ENCODE measurements around the gene EPGN.

Gene EPGN
- long read RNA-seq, donor 1 = 0 reads
- long read RNA-seq, donor 2 = 0 reads
- long read RNA-seq, donor 3 = 0 reads
- long read RNA-seq, donor 4 = 0 reads
- long read RNA-seq, donor 5 = 0 reads
- long read RNA-seq, donor 6 = 0 reads
- long read RNA-seq, donor 7 = 0 reads
- long read RNA-seq, donor 8 = 0 reads

- no peak for DNase-seq
These were observed at the start of gene EPGN for GRCh38 chr4:74308215-74308614. Gene EPGN, plus strand, starts transcription at chr4:74308470. Its CDS starts 64 bp downstream, at chr4:74308534.

- DNase-seq = no peak
These were observed 49.3 kb upstream of the EPGN start for GRCh38 chr4:74258963-74259362.

- no peak for DNase-seq
These were observed 48.2 kb upstream of the EPGN start for GRCh38 chr4:74260036-74260435.

DNA sequence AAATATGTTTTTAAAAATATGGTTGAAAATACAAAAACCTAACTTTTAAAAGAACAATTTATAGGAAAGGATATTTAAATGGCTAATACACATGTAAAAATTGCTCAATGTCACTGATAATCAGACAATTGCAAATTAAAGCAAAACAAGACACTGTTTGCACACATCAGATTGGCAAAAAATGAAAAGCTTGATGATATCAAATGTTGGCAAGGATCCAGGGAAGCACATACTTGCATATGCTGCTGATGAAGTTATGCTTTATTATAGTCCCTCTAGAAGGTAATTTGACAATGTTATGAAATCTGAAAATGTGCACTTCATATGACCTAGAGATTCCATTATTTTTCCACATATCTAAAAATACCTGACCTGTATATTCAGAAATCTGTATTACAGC is 45.7 kb upstream of the EPGN start:
- no peak for DNase-seq

- DNase-seq = no peak
These were observed 44.7 kb upstream of the EPGN start for GRCh38 chr4:74263551-74263950.

GRCh38 chr4:74266081-74266480 is 42.2 kb upstream of the EPGN start:
- DNase-seq = no peak

DNA sequence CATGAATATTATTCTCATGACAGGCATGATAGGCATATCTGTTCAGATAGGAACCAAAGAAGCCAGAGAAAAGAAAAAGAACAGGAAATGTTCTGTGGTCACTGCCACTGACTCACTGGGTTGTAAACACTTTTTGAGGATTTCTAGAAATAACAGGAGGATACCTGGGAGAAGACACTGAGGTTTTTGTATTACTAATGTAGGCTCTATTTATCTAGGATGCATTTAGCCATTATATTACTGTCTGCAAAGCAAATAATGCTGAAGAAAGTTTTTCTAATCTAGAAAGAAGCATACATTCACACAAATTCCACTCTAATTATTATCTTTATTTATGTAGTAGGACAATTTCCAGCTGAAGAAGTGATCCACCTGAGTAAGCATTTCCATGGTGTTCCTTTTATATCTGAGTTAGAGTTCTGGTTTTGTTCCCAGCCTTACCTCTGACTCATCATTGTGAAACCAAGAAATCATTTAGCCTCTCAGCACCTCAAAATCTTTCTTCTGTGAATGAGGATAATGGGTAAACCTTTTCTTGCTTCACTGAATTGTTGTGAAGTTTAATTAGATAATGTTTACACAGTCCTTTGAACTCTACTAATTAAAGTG is 40.2 kb upstream of the EPGN start:
- no peak for DNase-seq

- no peak for DNase-seq
These were observed 39.6 kb upstream of the EPGN start for GRCh38 chr4:74268643-74269042.

DNA sequence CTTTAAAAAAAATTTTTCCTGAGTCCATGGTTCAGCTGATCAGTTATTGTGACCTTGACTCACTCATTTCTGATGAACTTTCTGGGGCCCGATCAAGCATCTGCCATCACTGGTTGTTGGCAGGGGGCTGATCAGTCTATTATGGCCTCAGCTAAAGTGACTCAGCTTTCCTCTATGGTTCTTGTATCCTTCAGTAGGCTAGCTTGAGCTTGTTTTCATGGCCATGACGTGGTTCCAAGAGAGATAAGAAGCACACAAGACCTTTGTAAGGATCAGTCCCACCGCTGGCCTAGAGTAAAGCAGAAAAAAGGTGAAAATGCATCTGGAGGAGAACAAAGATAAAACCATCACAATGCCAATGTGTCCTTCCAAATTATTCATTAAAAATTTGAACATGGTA is 29.8 kb upstream of the EPGN start:
- DNase-seq = no peak

GRCh38 chr4:74279716-74280115 is 28.6 kb upstream of the EPGN start:
- DNase-seq = no peak

DNA sequence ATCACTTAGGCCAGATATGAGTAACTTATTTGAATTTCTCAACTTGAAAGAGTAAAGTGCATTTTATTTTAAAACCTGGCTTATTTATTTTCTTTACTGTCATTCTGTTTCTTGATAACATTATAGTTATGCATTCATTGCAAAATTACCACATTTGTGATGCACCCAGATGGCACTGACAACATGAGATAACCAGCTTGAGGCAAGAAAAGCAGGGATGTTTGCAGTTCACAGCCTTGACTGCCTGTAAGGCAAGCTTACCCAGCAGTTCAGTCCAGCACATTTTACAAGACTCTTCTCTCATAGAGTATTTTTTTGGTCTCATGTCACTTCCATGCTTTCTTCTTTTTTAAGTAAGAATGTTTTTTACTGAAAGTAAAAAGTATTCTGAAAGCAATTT is 25.3 kb upstream of the EPGN start:
- DNase-seq = no peak

DNA sequence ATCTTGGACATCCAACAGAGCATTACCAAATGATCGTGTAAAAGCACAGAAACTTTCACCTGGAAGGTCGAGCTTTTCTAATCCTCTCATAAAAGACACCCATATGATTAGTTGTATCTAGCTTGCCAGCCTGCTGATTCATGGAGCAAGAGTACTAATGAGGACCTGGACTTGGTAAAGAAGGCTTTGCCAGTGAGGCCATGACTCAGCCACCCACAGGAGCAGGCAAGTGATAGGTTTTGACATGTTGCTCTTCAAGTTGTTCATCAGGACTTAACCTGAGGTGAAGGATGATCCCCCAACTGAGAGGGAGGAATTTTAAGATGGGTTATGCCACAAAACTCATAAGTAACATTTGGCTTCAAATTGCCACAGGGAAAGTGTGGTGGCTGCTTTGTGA is 24.7 kb upstream of the EPGN start:
- no peak for DNase-seq

GRCh38 chr4:74284053-74284452 is 24.2 kb upstream of the EPGN start:
- DNase-seq = no peak

GRCh38 chr4:74287164-74287563 is 21.1 kb upstream of the EPGN start:
- no peak for DNase-seq

DNA sequence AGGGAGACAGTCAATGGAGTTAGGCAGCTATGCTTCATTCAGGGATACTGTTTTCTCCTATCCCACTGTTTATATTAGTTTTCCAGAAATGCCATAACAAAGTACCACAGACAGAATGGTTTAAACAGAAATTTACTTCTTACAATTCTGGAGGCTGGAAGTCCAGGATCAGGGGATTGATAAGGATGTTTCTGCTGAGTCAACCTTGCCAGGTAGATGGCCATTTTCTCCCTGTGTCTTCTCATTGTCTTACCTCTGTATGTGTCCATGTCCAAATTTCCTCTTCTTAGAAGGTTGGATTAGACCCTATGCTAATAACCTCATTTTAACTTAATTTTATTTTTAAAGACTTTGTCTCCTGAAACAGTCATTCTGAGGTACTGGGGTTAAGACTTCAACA is 20.5 kb upstream of the EPGN start:
- no peak for DNase-seq

DNA sequence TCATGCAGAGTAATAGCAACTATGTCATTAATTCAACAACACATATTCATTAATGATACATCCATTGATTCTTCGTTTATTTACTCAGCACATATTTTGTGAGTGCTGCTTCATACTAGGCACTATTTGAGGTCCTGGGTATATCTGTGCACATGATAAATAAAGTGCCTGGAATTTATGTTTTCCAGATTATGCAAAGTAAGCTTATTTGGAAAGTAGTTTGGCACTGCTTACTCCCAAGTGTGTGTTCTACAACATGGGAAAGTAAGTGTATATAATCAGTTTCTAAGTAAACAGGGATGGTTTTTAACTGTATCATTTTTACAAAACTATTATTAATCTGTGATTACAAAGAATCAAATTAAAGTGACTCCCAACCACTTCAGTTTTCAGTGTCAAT is 16.8 kb upstream of the EPGN start:
- DNase-seq = no peak

DNA sequence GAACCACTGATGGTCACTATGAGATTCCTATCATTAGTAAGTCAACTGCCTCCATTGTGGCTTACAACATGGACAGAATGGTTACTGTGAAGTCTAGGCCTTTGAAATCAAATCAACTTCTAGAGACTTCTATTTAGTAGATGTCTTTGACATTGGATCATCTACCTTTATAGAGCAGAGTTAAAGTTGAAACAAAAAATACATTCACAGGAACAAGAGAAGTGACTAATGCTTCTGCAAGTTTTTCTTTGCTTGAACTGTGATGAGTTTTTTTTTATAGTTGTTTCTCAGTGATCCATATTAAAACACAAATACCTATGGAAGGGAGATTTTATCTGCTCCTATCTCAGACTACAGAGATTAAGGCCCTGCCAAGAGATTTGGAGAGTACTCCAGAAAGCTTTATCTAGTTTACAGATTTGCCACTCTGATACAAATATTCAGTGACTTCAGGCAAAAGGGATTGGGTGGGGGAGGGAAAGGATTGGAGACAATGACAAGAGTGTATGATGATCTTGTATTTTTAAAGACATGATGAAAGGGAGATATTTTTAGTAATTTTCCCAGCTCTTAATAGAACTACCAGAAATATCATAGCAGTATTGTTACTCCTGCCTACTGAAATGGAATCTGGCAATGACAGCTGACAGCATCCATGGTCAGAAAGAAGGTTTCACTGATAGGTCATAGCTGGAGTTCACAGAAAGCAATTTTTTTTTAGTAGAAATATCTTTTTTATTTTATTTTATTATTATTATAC is 16.0 kb upstream of the EPGN start:
- DNase-seq = no peak

DNA sequence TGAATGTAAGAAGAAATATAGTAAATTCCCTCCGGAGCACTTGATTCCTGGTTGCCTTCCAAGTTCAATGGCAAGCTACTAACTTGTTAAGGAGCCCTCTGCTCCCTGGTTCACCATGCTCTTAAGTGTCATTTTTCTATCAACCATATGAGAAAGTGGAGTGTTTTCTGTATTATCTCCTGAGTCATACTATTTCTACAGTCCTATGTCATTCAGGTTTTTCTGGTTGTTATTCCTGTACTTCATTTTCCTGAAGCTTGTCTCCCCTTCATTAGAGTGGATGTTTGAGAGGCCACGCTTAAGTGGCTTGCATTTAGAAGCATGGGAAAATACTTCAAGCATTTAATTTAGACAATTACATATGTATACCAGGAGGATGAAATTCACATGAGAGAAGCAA is 14.7 kb upstream of the EPGN start:
- no peak for DNase-seq

DNA sequence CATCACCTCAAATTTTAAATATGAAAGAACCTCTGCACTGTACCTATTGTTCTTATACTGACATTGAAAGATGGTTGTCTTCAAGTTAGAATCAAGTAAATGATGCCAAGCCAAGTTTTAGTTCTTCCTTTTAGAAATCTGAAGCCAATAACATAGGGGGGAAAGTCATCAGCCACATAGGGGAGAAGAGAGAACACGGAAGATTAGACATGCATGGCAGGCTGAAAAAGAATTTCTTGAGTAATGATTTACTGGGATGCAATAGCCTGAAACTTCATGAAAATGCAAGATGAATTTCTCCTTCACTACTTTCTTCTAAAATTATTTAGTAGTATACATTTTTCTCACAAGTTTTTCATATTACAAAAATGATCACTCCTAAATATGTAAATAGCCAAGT is 13.6 kb upstream of the EPGN start:
- no peak for DNase-seq

DNA sequence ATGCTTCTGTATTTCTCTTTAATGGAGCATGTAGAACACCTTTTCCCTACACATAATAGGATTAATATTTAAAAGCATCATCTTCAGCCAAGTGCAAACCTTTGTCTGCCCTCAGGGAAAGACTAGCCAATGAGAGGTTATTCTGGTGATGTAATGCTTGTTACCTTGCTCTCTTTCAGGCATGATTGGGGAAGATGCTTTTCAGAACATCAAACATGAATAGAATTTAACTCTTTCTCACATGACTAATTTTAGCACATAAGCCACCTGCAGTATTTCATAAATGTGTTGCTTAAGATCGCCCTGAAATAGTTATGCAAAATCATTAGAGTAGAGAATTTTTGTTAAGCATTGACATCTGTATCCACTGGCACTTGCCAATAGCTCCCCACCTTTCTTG is 10.7 kb upstream of the EPGN start:
- no peak for DNase-seq

- no peak for DNase-seq
These were observed 4.1 kb upstream of the EPGN start for GRCh38 chr4:74304095-74304625.

DNA sequence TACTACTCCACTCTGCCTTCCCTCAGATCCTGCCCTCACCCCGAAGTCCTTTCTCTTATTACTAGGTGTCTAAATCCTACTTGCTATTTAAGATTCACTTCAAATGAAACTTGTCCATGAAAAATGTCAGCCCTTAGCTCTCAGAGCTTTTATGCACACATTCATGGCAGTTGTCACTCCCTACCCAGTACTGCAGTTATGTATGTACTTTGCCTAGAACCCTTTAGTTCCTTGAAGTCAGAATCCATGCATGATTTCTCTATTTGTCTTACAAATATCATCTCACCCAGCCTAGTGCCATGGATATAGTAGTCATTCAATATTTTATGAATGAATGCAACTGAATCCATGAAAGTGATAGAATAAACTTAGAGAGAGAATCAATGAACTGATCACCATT is 3.3 kb upstream of the EPGN start:
- no peak for DNase-seq

DNA sequence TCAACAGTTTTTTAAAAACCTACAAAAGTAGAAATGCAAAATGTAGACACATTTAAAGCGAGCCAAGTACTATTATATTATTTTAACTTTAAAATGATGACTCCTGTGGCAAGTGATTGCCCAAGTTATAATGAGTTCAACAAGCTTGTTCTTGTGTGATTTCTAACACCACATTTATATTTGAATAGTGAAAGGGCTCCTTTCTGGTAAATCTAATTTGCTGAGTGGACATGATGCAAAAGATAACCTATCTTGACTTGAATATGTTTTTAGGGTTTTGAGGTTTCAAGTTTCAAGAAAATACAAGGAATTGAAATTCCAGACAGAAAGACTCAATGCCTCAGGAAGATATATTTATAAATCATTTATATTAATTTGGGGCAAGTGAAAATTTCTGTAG is 1.1 kb upstream of the EPGN start:
- DNase-seq = no peak

- DNase-seq = no peak
These were observed 953 bp downstream of the EPGN start for GRCh38 chr4:74309223-74309622.
